Measurements from ENCODE around the gene RNF44. TPM values are rescaled to one million over a fixed set of nuclear protein-coding genes. Genes with fewer than 3 reads are reported as not detected.

The RNF44 gene
- total RNA-seq, 1 experiment from 2014 or later = 58.4 TPM

DNA sequence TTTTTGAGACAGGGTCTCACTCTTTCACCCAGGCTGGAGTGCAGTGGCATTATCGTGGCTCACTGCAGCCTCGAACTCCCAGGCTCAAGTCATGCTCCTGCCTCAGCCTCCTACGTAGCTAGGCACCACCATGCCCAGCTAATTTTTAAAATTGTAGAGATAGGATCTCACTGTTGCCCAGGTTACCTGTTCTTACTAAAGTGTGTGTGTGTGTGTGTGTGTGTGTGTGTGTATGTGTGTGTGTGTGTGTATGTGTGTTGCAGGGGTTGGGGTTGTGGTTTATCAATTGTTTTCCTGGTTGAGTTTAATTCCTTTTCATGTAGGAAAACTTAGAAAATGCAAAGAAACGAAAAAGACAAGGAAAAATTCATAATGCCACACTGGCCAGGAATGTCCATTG is 21.8 kb downstream of the RNF44 start:
- Histone ChIP-seq H4K20me1 (ENCODE audit: insufficient read depth) (no peaks in the 10 kb centered on the region), H3K9me3 (ENCODE audit: control insufficient read depth in 1 of 2, insufficient read depth in 1 of 2, low read depth in 1 of 2, low read length in 2 of 2) (no peaks in the 10 kb centered on the region), H3K9me2 (ENCODE audit: insufficient read depth) (no peaks in the 10 kb centered on the region), H3K4me3 (replicated peaks in 1 of 2; ENCODE audit: low read depth in 1 of 2, low read length in 2 of 2) (no peak overlapping the region), H3K27me3 (ENCODE audit: insufficient read depth, low read length) (no peaks in the 10 kb centered on the region), H3K4me2 (ENCODE audit: low read length) (no peak overlapping the region), H3K36me3 (ENCODE audit: control insufficient read depth in 1 of 2, insufficient read depth in 2 of 2, low read length in 2 of 2) (no peaks in the 10 kb centered on the region), H3K4me1 (ENCODE audit: control insufficient read depth in 1 of 2, insufficient read depth in 2 of 2, low read length in 2 of 2) (no peaks in the 10 kb centered on the region), H2AFZ (ENCODE audit: low read depth, low read length, poor library complexity, severe bottlenecking) (no peak overlapping the region), H3K79me2 (ENCODE audit: insufficient read depth, low read length) (no peaks in the 10 kb centered on the region), H3K9ac (ENCODE audit: low read length) (no peak overlapping the region), H3K27ac (ENCODE audit: low read depth, low read length) (no peak overlapping the region)
- CTCF ChIA-PET = no interaction called here
- RAD21 ChIA-PET (ENCODE audit: low non-redundant PET in 1 of 2, low total read pairs in 2 of 2, uncharacterized antibody in 2 of 2, unreplicated experiment in 2 of 2) = no interaction called here
- BruUV-seq (replicated peaks) = no TSS peak
- ATAC-seq (no peak), DNase-seq (ENCODE audit: low read depth, low spot score) (no peak)
- POLR2A ChIA-PET = interaction anchor here (0.6 kb wide), 1 partner anchor 14 kb away, joined by 3 read pairs; no protein-coding TSS in a partner anchor
- intact Hi-C loops (cut with micrococcal nuclease) = no loop called here
- TF ChIP-seq JUND (IDR thresholded peaks at IDR 0.05) = no peak
- no peak for TF ChIP-seq CEBPB (IDR thresholded peaks at IDR 0.05; ENCODE audit: low read depth)
- TF ChIP-seq, protein P1, sequence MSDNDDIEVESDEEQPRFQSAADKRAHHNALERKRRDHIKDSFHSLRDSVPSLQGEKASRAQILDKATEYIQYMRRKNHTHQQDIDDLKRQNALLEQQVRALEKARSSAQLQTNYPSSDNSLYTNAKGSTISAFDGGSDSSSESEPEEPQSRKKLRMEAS (IDR thresholded peaks at IDR 0.05) = no peak
- no peak for TF ChIP-seq SIN3A (IDR thresholded peaks at IDR 0.05; ENCODE audit: low read depth)
- TF ChIP-seq, protein P2, sequence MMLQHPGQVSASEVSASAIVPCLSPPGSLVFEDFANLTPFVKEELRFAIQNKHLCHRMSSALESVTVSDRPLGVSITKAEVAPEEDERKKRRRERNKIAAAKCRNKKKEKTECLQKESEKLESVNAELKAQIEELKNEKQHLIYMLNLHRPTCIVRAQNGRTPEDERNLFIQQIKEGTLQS (IDR thresholded peaks at IDR 0.05) = no peak
- TF ChIP-seq CBX3 (IDR thresholded peaks at IDR 0.05; ENCODE audit: low read depth) = no peak
- no peak for TF ChIP-seq ZNF274 (IDR thresholded peaks at IDR 0.05; ENCODE audit: low read depth, low read length)
- no peak for TF ChIP-seq POLR2A (IDR thresholded peaks at IDR 0.05; ENCODE audit: borderline replicate concordance, extremely low read depth, insufficient read depth, insufficient read length)
- no peak for TF ChIP-seq RAD21 (IDR thresholded peaks at IDR 0.05; ENCODE audit: low read depth)
- TF ChIP-seq, protein P3, sequence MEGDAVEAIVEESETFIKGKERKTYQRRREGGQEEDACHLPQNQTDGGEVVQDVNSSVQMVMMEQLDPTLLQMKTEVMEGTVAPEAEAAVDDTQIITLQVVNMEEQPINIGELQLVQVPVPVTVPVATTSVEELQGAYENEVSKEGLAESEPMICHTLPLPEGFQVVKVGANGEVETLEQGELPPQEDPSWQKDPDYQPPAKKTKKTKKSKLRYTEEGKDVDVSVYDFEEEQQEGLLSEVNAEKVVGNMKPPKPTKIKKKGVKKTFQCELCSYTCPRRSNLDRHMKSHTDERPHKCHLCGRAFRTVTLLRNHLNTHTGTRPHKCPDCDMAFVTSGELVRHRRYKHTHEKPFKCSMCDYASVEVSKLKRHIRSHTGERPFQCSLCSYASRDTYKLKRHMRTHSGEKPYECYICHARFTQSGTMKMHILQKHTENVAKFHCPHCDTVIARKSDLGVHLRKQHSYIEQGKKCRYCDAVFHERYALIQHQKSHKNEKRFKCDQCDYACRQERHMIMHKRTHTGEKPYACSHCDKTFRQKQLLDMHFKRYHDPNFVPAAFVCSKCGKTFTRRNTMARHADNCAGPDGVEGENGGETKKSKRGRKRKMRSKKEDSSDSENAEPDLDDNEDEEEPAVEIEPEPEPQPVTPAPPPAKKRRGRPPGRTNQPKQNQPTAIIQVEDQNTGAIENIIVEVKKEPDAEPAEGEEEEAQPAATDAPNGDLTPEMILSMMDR (IDR thresholded peaks at IDR 0.05 in 2 of 3, conservative IDR thresholded peaks at IDR 0.05 in 1 of 3; ENCODE audit: borderline replicate concordance in 1 of 3, insufficient read depth in 1 of 3, low read depth in 2 of 3, low read length in 2 of 3) = no peak
- no peak for TF ChIP-seq TCF7L2 (IDR thresholded peaks at IDR 0.05; ENCODE audit: borderline replicate concordance, extremely low read depth, insufficient read depth, insufficient read length)
- TF ChIP-seq SP1 (IDR thresholded peaks at IDR 0.05; ENCODE audit: low read depth) = no peak
- no peak for TF ChIP-seq EGR1 (IDR thresholded peaks at IDR 0.05; ENCODE audit: low read depth)
- TF ChIP-seq SRF (IDR thresholded peaks at IDR 0.05; ENCODE audit: low read depth) = no peak
- TF ChIP-seq ZFX (IDR thresholded peaks at IDR 0.05) = no peak
- TF ChIP-seq POLR2AphosphoS5 (IDR thresholded peaks at IDR 0.05; ENCODE audit: low read depth, low read length) = no peak
- no peak for TF ChIP-seq EZH2 (IDR thresholded peaks at IDR 0.05)
- TF ChIP-seq, protein P4, sequence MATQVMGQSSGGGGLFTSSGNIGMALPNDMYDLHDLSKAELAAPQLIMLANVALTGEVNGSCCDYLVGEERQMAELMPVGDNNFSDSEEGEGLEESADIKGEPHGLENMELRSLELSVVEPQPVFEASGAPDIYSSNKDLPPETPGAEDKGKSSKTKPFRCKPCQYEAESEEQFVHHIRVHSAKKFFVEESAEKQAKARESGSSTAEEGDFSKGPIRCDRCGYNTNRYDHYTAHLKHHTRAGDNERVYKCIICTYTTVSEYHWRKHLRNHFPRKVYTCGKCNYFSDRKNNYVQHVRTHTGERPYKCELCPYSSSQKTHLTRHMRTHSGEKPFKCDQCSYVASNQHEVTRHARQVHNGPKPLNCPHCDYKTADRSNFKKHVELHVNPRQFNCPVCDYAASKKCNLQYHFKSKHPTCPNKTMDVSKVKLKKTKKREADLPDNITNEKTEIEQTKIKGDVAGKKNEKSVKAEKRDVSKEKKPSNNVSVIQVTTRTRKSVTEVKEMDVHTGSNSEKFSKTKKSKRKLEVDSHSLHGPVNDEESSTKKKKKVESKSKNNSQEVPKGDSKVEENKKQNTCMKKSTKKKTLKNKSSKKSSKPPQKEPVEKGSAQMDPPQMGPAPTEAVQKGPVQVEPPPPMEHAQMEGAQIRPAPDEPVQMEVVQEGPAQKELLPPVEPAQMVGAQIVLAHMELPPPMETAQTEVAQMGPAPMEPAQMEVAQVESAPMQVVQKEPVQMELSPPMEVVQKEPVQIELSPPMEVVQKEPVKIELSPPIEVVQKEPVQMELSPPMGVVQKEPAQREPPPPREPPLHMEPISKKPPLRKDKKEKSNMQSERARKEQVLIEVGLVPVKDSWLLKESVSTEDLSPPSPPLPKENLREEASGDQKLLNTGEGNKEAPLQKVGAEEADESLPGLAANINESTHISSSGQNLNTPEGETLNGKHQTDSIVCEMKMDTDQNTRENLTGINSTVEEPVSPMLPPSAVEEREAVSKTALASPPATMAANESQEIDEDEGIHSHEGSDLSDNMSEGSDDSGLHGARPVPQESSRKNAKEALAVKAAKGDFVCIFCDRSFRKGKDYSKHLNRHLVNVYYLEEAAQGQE (IDR thresholded peaks at IDR 0.05; ENCODE audit: low read depth) = no peak
